NCI-H345 treated with DMSO at 0.1 percent for 48 hours (cell line): ENCODE measurements around the gene ITGB5.
A peak's percentile ranks its signal among the peaks of the same experiment; 100 is the strongest.

Experiments used
- DNase-seq: peaks from one replicate; lab custom pipeline; 2025; ENCODE audit not compliant: unreplicated experiment; lab: John Stamatoyannopoulos, UW

Gene ITGB5

GRCh38 chr3:124887177-124887931, at the start of gene ITGB5:
Gene ITGB5, minus strand, starts transcription at chr3:124887365. Its CDS starts 365 bp downstream, at chr3:124887000.
- DNase-seq = no peak

- no peak for DNase-seq
Observed at GRCh38 chr3:124935794-124936542, 48.8 kb upstream of the ITGB5 start.

GRCh38 chr3:124935264-124935663, 48.1 kb upstream of the ITGB5 start:
- no peak for DNase-seq

GRCh38 chr3:124934577-124934976, 47.4 kb upstream of the ITGB5 start, which contains the start of gene MUC13:
Gene MUC13, minus strand, starts transcription at chr3:124934751. Its CDS starts 39 bp downstream, at chr3:124934712.
- no peak for DNase-seq

GRCh38 chr3:124928333-124929202, 41.4 kb upstream of the ITGB5 start:
- DNase-seq = peak; percentile 18

GRCh38 chr3:124927574-124928045, 40.4 kb upstream of the ITGB5 start:
- DNase-seq = no peak

GRCh38 chr3:124926426-124927101, 39.4 kb upstream of the ITGB5 start:
- no peak for DNase-seq

- DNase-seq = no peak
Observed at GRCh38 chr3:124924741-124925140, 37.6 kb upstream of the ITGB5 start.

- DNase-seq = no peak
Observed at GRCh38 chr3:124923833-124924232, 36.7 kb upstream of the ITGB5 start.

- DNase-seq = no peak
Observed at GRCh38 chr3:124920718-124921117, 33.6 kb upstream of the ITGB5 start.

GRCh38 chr3:124919756-124920155, 32.6 kb upstream of the ITGB5 start:
- no peak for DNase-seq

GRCh38 chr3:124918524-124918923, 31.4 kb upstream of the ITGB5 start:
- no peak for DNase-seq

GRCh38 chr3:124916837-124917409, 29.8 kb upstream of the ITGB5 start:
- DNase-seq = no peak

GRCh38 chr3:124915254-124915653, 28.1 kb upstream of the ITGB5 start:
- no peak for DNase-seq

- no peak for DNase-seq
Observed at GRCh38 chr3:124907957-124908356, 20.8 kb upstream of the ITGB5 start.

- no peak for DNase-seq
Observed at GRCh38 chr3:124904835-124905492, 17.8 kb upstream of the ITGB5 start.

GRCh38 chr3:124903896-124904834, 17.0 kb upstream of the ITGB5 start:
- DNase-seq = no peak

GRCh38 chr3:124896824-124897526, 9.8 kb upstream of the ITGB5 start:
- DNase-seq = no peak
